CD4-positive, alpha-beta T cell treated with Interleukin-17A for 1 hour (primary cell): ENCODE data around the gene CYP2D6.
A peak's percentile ranks its signal among the peaks of the same experiment; 100 is the strongest.

Experiments
- DNase-seq: peaks from one replicate; pipeline ENCODE4 v3.0.0-alpha.2; 2020

The CYP2D6 gene

DNA sequence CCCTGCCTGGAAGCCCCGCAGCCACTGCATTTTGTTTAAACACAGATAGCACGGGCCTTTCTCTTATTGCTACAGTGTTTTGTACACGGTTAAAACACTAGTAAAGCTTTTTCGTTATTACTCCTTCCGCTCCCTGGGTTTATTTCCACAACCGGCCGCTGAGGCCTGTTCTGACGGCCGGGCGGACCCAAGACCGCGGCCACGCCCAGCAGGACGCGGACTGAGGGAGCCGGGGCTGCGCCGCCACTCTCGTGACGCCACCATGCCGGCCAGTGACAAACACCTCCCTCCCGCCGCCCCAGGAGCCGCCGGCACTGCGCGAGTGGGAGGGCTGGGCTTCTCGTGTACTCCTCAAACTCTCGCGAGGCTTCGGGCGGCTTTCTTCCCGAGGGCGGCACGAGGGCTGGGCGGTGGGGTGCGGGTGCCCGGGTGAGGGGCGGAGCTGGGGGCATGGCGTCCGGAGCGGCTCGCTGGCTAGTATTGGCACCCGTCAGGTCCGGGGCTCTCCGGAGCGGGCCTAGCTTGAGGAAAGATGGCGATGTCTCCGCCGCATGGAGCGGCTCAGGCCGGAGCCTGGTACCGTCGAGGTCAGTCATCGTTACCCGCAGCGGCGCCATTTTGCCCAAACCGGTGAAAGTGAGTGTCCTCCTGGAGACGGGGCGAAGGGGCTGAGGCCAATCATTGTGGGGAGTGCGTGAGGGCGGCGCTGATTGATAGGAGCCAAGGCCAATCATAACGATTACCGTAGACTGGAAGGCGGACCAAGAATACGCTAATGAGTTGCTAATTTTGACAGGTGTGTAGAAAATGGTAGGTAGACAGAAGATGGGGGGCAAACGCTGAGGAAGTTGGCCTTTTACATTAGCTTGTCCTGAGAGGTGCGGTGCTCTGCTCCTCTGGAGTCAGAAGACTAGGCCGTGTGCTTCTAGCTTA is 51.0 kb downstream of the CYP2D6 start, which contains the start of gene SMDT1:
Gene SMDT1 (plus strand): TSS at position 382 of the 933 bp plus-strand sequence. CDS start 69 bp downstream, at position 451.
- peak; percentile 99 for DNase-seq

DNA sequence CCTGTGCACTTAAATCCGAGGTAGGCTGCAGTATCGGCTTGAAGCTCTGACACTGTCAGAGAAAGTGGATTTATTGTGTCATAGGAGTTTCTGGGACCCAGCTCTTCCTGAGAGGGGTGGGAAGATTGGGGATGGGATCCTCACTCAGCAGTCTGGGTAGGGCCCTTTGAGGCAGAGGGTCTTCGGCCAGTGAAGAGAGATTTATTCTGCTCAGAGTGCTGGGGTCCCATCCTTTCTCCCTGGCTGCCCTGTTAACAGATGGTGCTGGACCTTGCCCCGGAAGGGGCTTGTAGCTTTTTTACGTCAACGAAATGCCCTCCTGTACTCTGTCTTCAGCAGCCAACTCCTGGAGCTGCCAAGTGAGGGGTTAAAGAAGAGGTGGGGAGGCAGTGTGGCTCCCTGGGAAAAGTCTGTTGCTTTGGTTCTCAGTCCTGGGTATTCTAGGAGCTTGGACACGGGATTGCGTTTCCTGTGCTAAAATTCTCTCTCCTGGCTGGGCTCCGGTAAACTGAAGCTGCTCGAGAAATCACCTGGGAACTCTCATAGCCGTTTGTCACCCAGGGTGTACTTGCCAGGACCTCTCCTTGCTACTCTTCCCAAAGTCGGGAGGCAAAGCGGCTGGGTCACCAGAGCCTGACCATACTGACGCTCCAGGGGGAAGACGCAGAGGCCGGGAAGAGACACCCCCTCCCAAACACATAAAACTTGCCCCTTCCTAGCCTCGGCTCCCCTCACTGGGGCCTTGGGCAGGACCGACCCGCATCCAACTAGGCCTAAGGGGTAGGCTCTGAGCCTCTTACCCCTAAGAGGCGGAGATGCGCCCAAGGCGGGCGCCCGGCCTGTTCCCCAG is 51.9 kb downstream of the CYP2D6 start:
- DNase-seq: no peak

DNA sequence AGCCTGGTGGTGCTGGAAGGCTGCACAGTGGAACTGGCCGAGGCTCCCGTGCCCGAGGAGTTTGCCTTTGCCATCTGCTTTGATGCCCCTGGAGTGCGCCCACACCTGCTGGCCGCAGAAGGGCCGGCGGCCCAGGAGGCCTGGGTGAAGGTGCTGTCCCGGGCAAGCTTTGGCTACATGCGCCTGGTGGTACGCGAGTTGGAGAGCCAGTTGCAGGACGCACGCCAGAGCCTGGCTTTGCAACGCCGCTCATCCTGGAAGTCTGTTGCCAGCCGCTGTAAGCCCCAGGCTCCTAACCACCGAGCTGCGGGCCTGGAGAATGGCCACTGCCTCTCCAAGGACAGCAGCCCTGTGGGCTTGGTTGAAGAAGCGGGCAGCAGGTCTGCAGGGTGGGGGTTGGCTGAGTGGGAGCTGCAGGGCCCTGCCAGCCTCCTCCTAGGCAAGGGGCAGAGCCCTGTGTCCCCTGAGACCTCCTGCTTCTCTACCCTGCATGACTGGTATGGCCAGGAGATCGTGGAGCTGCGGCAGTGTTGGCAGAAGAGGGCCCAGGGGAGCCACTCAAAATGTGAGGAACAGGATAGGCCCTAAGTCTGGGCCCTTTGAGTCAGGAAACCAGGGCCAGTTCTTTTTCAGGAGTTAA is 53.0 kb downstream of the CYP2D6 start:
- DNase-seq: no peak

DNA sequence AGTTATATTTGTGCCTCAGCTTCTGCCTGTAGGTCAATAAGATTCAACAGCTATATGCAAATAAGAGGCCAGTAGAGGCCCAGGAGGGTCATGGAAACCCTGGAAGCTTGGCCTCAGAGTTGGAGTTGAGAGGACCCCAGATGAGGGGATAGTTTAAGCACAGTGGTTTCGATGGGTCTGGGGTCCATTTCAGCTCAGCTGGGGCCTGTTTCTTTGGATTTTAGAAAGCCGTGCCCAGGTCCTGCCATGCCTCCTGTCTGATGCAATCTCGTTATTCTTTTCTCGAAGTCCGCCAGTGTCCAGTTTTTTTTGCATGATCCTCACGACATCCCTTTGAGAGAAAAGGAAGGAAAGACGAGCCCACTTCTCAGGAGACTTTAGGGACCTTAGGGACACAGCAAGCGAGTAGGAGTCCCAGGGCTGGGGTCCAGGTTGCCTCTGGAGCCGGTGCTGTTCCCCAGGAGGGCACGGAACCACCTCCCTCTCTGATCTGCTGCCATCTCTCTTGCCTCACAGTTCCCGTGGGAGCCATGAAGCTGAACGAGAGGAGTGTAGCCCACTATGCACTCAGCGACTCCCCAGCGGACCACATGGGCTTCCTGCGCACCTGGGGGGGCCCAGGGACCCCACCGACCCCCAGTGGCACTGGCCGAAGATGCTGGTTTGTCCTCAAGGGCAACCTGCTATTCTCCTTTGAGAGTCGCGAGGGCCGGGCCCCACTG is 53.7 kb downstream of the CYP2D6 start:
- DNase-seq: no peak
